Suppressor macrophage treated with lipopolysaccharide for 1 hour (primary cell): Measurements from ENCODE around the gene UROC1.
A peak's percentile ranks its signal among the peaks of the same experiment; 100 is the strongest.

ENCODE experiments used
- DNase-seq, 3 donors: peaks; one replicate each; pipeline ENCODE4 v3.0.0-alpha.2; 2020 to 2022

The UROC1 gene

DNA sequence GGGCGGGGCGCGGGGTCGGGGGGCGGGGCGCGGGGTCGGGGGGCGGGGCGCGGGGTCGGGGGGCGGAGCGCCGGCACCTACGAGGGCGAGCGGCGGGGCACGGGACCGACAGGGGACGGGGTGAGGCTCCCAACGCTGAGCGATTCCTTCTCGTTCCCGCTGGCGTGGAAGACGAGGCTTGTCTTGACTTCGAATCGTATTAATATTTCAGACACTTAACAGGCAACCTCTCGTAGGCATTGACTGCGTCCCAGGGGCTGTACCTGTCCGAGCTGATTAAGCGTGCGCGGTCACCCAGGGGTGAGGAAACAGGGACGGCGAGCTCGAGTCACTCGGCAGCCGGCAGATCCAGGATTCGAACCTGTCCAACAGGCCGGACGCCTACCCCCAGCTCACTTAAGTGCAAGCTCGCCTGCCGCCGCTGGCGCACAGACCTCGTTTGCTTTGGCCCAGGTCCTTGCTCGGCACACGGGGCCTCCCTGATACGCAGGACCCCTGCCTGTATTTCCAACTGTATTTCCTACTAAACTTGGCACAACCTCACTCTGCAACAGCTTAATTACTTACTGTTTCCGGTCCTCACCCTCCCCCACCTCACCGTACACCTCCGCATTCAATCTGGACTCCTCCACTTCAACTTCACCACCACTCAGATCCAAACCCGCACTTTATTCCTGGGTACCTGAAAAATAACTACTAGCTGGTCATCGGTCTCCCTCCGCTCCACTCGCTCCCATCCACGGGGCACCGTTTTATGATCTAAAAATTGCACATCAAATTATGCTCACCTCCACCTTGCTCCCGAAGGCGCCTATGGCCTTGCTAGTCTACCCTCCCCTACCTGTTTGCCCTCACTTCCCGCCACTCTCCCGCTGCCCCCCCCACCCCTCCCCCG is 41.2 kb downstream of the UROC1 start:
- peak in 1 of 3 donors; percentile 31 for DNase-seq

DNA sequence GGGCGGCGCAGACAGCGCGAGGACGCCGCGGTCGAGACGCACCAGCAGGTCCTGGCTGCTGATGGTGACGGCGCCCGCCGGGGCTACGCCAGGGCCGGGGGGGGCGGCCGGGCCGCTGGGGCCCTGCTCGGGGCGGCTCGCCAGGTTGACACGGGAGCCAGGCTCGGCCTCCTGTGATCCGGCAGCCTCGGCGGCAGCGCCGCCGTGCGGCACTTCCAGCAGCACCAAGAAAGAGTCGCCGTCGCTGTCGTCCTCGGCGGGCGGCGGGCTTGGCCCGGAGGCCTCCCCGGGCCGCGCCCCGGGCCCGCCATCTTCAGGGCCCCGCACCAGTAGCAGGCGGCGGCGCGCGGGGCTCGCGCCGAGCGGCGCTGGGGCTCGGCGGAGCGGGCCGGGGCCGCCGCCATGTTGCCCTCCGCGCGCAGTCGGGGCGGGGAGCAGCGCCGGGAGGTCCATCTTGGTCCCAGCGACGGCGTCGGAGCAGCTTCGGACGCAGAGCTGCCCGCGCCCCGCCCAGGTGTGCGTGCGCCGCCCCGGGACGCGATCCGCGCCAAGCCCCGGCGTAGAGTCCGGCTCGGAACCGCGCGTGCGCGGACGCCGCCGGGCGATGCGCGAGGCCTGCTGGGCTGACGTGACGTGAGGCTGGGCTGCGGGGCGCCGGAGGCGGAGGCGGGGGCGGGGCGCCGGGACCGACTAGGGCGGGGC is 42.0 kb downstream of the UROC1 start, which contains the start of gene ZXDC:
Gene ZXDC, minus strand, starts transcription at position 479 of the 702 bp plus-strand sequence. Its CDS starts 26 bp downstream, at position 453.
- peak; percentile 95 to 99 (median 98) for DNase-seq

- DNase-seq: peak; percentile 49 to 66 (median 61)
These were observed 42.8 kb downstream of the UROC1 start for GRCh38 chr3:126474498-126475412.

- no peak for DNase-seq
These were observed 44.0 kb downstream of the UROC1 start for GRCh38 chr3:126473292-126474168.

DNA sequence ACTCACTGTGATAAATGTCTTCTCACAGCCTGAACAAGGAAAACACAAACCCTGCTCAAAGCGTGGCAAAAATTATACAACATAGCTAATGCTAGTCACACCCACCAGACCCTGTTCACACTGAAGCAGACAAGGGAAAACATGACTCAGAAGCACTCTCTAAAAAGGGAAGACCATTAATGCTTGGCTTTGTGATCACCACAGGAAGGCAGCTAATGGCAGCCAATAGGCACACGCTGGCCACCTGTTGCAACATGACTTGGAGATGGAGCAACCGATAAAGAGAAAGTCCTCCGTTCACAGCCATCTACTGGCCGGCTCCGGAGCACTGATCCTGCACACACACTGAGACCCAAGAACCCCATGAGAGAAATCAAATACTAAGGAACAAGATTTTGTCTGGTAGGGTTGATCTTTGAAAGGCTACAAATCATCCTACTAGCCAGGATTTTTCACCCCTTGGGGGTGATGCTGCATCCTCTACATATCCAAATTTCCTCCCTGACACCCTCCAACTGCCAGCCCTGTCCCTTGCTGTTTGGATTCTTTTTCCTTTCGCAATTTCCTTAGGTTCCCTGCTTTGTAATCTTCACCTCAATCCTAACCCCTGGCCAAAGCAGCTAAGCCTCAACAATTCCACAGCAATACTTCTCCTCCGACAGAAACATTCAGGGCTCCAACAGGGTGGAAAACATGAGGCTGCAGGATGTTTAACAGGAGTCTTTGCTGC is 45.1 kb downstream of the UROC1 start:
- peak; percentile 92 to 99 (median 97) for DNase-seq

DNA sequence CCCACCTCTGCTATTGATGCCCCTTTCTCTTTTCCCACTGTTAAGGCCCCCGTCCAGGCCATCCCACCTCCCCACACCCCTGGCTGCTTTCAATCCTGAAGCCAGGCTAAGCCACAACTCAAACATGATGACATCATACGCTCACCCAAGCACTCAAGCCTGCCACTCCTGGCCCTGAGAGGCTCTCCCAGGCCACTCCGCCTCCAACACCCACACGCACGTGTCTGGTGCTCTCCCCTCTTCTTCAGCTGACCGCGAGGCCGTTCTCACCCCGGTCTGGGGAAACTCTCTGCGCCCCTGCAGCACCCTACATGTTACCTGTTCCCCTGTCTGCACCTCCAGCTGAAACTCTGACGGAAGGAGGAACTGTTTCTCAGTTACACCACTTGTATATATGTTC is 48.1 kb downstream of the UROC1 start:
- peak in 1 of 3 donors; percentile 17 for DNase-seq

GRCh38 chr3:126468028-126468891 is 49.3 kb downstream of the UROC1 start:
- peak; percentile 56 to 61 (median 59) for DNase-seq

GRCh38 chr3:126467611-126467955 is 50.0 kb downstream of the UROC1 start:
- DNase-seq: no peak

GRCh38 chr3:126466886-126467610 is 50.5 kb downstream of the UROC1 start:
- peak in 1 of 3 donors; percentile 11 for DNase-seq

DNA sequence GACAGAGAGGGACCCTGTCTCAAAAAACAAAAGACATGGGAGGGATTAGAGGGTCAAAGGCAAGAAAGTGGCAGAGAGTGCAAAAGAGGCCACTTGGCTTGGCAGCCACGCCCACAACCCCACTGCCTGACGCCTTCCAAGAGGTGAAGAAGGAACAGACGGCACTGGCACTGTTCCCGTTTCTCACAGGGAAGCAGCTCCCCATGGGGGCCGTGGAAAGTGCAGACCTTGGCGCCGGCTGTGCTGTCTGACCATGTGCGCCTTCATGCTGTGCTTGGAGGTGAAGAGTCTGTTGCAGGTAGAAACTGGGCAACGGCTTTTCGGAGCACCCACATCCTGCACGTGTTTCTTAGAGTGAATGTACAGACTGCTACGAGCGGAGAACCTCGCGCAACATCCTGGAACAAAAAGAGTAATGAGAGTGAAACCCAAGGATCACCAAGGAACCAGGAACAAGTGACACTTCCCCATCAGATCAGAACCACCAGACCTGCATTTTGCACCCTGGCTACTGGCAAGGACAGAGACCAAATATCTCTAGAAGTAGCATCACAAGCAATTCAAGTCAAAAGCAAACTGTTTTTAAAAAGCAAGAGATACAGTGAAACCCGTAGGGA is 51.5 kb downstream of the UROC1 start:
- DNase-seq: peak; percentile 70 to 81 (median 74)

DNA sequence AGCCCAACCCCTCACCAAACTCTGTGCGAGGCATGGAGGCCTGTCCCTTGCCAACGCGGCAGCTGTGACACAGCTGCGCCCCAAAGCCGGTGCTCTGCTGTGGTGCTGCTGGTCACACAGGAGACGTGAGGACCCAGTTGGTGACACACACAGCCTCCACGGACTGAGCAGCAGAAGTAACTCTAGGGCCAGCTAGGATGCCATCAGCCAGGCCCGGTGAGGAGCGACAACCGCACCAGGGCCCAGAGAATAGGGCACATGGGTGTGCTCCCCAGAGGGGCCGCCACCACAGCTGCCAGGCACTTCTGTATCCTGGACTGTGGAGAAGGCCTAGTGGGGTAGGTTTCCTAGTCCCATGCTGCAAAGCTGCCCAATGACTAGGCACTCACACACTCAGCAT is 52.6 kb downstream of the UROC1 start:
- DNase-seq: no peak

GRCh38 chr3:126464494-126464893 is 53.1 kb downstream of the UROC1 start:
- DNase-seq: peak; percentile 38 to 53 (median 48)

GRCh38 chr3:126464093-126464492 is 53.5 kb downstream of the UROC1 start:
- DNase-seq: no peak

DNA sequence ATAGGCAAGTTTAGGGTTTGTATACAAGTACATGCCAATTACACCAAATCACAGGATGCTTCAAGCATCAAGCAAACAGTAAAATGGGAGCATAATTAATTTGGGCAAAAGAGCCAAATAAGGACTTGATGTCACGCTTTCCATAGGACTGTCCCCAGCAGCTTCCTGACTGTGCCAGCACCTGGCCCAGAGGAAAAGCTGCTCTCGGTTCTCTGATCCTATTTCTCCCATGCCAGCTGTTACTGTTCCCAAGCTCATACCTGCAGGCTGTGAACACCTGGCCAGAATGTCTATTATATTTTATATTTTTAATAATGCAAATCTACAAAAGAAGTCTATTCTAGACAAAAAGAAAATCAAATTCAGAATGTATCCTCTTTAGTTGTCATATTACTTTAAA is 54.1 kb downstream of the UROC1 start:
- DNase-seq: no peak

DNA sequence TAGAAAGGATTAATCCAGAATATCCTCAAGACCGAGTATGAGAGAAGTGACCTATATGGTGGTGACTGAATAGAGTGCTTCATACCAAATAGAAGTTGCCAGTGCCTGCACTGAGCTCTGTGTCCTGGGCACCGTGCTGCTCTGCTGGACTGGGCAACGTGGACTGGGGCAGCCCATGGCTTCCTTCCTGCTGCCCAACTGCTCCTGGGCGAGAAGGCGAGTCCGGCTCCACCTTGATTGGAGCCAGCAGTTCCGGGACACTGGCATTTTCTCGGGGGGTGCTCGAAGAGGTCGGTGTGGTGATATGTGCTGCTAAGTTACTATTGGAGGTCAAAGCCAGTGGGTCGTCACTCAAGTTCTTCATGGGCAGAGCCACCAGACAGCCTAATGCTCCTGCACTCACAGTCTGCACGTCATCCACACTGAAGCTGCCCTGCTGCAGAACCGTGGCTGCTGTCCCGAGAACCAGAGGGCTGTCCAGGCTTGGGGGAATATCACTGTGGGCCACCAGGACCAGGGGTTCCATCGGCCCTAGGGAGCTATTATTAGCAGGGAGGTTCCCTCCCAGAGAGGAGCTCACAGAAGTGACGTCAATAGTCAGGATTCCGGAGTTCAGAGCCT is 56.0 kb downstream of the UROC1 start:
- no peak for DNase-seq

GRCh38 chr3:126460381-126460780 is 57.2 kb downstream of the UROC1 start:
- DNase-seq: no peak

DNA sequence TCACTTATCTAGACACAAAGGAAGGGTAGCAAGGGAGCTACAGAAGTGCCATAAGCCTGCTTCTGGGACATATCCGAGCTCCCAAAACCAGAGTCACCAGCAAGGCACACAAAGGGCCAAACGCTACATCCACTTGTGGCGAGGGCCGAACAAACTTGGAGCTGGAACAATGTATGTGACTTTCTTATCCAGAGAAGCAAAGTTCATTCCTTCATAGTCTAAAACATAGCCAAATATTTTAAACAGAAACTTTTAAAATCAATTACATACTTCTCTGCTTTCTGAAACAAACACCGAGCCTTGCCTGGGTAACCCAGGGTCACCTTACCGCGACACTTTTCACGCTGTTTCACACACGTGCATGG is 57.8 kb downstream of the UROC1 start:
- DNase-seq: no peak

DNA sequence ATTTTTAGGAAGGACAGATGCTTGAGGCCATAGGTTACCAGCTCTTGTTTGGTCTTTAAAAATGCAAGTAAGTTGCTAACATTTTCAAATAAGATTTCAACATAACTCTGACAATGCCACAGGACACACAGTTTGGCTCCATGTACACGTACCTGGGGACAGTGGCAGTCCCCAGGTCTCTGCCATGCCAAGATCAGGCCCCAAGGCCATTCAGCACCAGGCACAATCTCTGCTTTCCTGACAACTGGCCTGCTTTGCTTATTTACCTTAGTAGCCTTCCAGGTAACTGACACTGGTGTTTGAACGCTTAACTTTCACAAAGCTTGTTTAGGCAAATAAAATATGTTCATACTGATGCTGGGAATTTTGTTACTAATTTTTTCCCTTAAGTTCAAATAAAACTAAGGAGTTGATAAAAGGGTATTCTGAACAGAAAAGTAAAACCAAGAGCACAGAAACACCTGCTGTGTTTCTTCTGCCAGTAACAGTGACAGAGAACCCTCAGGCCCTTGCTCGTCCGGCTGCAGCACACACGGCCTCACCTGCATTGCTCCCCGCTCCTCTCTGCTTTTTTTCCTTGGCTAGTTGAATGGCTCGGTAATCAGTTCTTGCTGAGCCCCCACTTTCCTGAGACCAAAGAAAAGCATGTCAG is 58.3 kb downstream of the UROC1 start:
- no peak for DNase-seq
